Measurements from ENCODE around the gene SPINK13.
"Not testable (repeated sequence)": the region's sequence is repeated elsewhere in the genome, so short reads cannot be mapped to it uniquely, and the experiment has no call there.

The SPINK13 gene

GRCh38 chr5:148268566-148268965 lies at the start of gene SPINK13:
Gene SPINK13, plus strand, starts transcription at chr5:148268794. Its CDS starts 1,279 bp downstream, at chr5:148270073.
- no peak for DNase-seq

GRCh38 chr5:148221508-148221907 lies 47.1 kb upstream of the SPINK13 start:
- DNase-seq = no peak

- DNase-seq = no peak
These were observed 44.4 kb upstream of the SPINK13 start for GRCh38 chr5:148224117-148224742.

- no peak for DNase-seq
These were observed 40.1 kb upstream of the SPINK13 start for GRCh38 chr5:148228392-148228984.

GRCh38 chr5:148229840-148230239 lies 38.8 kb upstream of the SPINK13 start:
- no peak for DNase-seq

GRCh38 chr5:148230240-148230639 lies 38.4 kb upstream of the SPINK13 start:
- no peak for DNase-seq

- DNase-seq = no peak
These were observed 30.7 kb upstream of the SPINK13 start for GRCh38 chr5:148237785-148238417.

GRCh38 chr5:148238418-148238794 lies 30.2 kb upstream of the SPINK13 start, which contains the start of gene MARCOL:
Gene MARCOL, plus strand, starts transcription at chr5:148238525. Its CDS starts 73 bp downstream, at chr5:148238598.
- no peak for DNase-seq

GRCh38 chr5:148248894-148249293 lies 19.7 kb upstream of the SPINK13 start:
- no peak for DNase-seq

- no peak for DNase-seq
These were observed 13.1 kb upstream of the SPINK13 start for GRCh38 chr5:148255456-148255855.

GRCh38 chr5:148259288-148259687 lies 9.3 kb upstream of the SPINK13 start:
- DNase-seq = no peak

- DNase-seq = no peak
These were observed 7.4 kb upstream of the SPINK13 start for GRCh38 chr5:148261221-148261620.

- no peak for DNase-seq
These were observed 632 bp upstream of the SPINK13 start for GRCh38 chr5:148267962-148268361.

- DNase-seq = not testable (repeated sequence)
These were observed 6.5 kb downstream of the SPINK13 start for GRCh38 chr5:148275129-148275528.

GRCh38 chr5:148280893-148281292 lies 12.3 kb downstream of the SPINK13 start:
- not testable (repeated sequence) for DNase-seq

- DNase-seq = not testable (repeated sequence)
These were observed 12.7 kb downstream of the SPINK13 start for GRCh38 chr5:148281336-148281735.

- no peak for DNase-seq
These were observed 21.9 kb downstream of the SPINK13 start for GRCh38 chr5:148290271-148291195.

GRCh38 chr5:148297731-148298130 lies 29.1 kb downstream of the SPINK13 start:
- DNase-seq = no peak

GRCh38 chr5:148306446-148306845 lies 37.9 kb downstream of the SPINK13 start:
- no peak for DNase-seq

GRCh38 chr5:148309019-148309418 lies 40.4 kb downstream of the SPINK13 start:
- DNase-seq = no peak

GRCh38 chr5:148309746-148310145 lies 41.2 kb downstream of the SPINK13 start:
- DNase-seq = no peak

- no peak for DNase-seq
These were observed 42.9 kb downstream of the SPINK13 start for GRCh38 chr5:148311484-148311883.

- no peak for DNase-seq
These were observed 43.6 kb downstream of the SPINK13 start, which contains the start of gene SPINK7 for GRCh38 chr5:148312153-148312552. Gene SPINK7, plus strand, starts transcription at chr5:148312423. Its CDS starts 61 bp downstream, at chr5:148312484.
